Activated T-cell treated with anti-CD3 and anti-CD28 coated beads for 1 hour (primary cell): ENCODE measurements around the gene MAGI2.

Experiments used
- DNase-seq: peaks from one replicate; pipeline ENCODE4 v3.0.0-alpha.2; 2020; ENCODE audit warnings: low read depth

MAGI2 gene

DNA sequence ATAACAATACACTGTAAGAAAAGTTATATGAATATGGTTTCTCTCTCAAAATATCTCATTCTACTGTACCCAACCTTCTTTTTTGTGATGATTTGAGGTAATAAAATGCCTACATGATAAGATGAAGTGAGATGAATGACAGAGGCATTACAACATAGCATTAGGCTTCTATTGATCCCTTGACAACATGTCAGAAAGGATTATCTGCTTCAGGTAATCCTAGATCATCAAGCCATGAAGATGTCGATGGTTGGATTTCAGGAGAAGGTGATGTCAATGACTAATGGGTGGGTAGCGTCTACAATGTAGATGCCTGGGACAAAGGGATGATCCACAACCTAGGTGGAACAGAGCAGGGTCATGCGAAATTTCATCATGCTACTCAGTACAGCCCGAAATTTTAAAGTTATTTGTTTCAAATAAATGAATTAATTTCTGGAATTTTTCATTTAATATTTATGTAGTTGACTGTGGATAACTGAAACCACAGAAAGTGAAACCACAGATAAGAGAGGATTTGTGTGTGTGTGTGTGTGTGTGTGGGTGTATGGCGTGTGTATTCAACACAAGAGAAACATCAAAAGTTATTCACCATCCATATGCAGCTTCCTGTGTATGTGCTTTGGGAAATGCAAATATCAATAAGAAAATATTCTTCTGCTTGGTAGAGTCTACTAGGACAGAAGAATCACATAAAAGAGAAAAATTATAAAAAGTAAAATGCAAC lies 77.0 kb downstream of the MAGI2 start:
- DNase-seq: no peak

DNA sequence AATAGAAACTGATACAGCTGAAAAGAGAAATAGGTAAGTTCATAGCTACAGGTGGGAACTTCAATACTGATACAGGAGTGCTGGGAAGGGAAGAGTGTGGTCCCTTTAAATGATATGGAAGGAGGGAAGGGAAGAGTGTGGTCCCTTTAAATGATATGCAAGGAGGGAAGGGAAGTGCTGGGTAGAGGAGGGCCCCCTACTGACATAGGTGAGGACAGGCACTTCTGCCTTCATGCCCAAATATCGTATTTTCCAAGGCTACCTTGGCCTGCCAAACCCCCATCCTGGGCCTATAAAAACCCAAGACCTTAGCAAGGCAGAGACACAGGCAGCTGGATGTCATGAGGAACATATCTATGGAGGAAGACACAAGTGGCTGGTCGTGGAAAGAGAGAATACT lies 92.3 kb downstream of the MAGI2 start:
- no peak for DNase-seq

DNA sequence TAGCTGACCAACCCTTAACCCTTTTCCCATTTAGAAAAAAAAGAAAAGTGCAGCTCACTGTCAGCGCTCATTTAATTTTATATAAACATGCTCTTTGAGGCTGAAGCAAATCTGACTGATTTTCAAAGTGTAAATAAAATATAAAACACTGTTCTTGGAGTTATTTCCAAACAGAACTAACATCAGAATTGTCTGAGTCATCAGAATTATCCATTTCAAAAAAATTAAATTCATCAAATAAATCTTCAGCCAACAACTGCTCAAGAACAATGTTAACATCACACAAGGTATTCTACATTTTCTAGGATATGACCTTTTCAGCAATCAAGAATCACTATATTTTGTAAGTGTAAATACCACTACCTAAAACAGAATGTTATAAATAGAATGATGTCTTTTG lies 93.6 kb downstream of the MAGI2 start:
- no peak for DNase-seq

DNA sequence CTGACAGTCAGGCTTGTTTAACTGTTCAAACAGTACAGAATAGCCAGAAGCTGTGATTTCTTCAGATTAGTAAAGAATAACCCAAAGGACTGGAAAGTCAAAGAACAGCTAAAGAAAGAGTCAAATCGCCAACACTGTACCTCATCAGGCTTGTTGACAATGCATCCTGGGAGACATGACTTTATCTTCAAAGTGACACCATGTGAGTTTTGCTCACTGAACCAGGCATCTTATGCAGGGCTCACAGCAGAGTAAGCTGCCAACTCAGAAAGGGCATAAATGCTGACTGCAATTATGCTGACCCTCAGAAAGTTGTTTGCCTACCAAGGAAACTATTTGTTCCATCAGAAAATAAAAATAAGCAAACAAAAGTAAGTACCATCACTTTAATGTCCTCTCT lies 96.4 kb downstream of the MAGI2 start:
- no peak for DNase-seq

GRCh38 chr7:79353720-79354468 lies 99.6 kb downstream of the MAGI2 start:
- no peak for DNase-seq

- DNase-seq: no peak
These were observed 101.1 kb downstream of the MAGI2 start for GRCh38 chr7:79352323-79352722.

DNA sequence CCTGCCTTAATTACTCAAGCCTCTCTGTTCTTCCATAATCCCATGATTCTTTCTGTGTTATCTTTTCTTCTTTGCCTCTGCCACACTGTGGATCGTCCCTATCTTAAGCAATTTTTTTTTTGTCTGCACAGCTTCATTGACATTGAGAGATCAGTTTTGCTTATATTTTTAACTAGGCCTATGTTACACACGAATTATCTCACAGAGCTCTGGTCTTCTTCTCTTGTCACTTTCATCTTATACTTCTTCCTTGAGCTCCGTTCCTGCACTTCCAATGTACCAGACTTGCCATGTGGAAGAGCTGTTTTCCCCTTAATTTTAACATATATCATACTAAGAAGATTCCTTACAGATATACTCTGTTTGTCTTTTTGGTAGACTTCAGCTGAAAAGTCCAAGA lies 106.1 kb downstream of the MAGI2 start:
- DNase-seq: no peak

GRCh38 chr7:79341902-79342301 lies 111.6 kb downstream of the MAGI2 start:
- DNase-seq: no peak

DNA sequence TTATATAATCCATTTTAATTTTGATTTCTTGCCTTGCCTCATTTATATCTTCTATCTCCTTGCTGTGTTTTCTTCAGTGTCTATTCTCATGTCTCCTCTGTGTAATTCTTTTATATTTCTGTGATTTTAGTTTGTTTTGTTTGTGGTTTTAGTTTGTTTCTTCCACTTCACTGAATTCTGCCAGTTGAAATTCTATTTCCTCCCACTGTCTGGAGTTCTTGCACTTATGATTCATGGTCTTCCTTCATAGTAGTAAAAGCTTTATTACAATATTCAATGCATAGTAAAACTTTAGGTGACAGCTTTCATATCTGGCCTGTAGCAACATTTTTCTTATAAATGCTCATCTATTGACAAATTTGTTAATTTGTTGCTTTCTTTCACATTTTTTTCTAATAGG lies 113.3 kb downstream of the MAGI2 start:
- no peak for DNase-seq

GRCh38 chr7:79339208-79339925 lies 114.1 kb downstream of the MAGI2 start:
- DNase-seq: no peak

GRCh38 chr7:79337717-79338116 lies 115.8 kb downstream of the MAGI2 start:
- no peak for DNase-seq

GRCh38 chr7:79334841-79335240 lies 118.6 kb downstream of the MAGI2 start:
- DNase-seq: no peak

DNA sequence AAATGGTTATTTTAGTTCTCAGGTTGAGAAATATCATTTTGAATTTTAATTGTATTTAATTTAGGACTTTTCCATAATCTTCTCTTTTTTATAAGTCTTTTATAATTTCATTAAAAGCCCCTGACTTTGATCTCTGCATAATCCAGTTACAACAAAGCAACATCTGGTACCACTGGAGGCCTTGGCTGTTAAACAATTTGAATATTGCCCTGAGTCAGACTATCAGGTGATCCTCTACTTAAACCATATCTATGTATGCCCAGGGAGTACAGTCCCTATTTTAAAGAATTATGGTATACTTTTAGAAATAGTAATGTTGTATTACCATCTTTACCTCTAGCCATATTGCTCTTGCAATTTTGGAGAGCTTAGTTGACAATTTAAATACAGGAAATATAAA lies 119.1 kb downstream of the MAGI2 start:
- DNase-seq: no peak

DNA sequence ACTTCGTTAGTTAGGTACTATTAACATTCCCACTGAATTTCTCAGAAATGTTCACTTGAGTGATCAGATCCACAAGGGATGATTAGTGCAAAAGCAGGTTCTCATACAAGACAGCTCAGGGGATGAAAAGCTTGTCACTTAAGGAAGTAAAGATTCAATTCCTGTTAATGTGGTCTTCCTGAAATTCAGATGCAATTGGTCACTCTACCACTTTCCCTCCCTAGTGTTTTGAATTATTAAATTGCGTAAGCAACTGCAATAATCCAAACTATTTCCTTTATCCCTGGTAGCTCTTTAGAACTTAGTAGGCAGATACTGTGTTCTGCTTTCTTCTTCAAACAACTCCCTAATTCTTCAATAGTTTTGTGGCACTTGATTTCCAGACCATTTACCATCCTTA lies 121.4 kb downstream of the MAGI2 start:
- no peak for DNase-seq

DNA sequence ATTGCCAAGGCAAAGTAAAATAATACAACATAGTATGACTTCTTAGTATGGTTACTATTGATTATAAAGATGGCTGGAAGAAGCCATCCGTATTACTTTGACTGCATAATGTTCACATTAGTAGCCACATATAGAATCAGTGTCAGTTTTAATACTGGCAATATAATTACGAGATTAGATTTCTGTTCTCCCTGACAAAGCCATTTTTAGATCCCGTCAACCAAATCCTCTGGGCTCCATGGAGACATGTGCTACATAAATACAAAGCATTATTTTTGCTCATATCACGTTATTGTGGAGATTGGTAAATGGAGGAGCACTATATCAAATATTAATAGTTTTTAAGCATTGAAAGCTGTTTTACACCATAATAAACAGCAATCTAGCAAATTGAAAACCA lies 124.0 kb downstream of the MAGI2 start:
- DNase-seq: no peak

DNA sequence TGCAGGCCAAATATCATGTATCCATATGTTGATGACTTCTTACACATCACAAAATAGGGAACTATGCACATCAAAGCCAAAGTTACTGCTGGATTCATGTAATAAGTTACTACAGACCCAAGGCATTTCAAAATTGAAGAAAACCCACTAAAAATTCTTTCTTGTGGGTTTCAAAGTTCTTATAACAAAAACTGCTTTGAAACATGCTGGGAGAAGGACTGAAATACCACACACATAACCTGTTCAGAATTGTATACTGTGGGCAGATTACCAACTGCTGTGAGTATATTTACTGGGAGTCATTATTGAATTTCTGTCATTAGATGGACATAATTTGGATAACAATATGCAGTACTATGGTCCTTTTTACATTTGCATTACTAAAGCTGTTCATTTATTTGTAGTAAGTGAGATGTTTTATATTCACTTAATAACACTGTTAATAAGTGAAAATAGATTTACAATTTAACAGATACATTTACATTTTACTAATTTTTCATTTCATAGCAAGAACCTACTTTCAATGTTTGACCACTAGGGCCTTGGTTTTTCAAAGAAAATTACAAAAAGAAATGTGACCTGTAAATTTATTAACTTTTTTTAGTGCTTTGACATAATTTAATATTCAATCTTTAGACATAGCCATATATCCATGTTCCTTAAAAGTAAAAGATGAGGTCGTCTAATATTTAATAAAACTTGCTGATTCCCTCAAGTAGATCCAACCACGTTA lies 132.6 kb downstream of the MAGI2 start:
- no peak for DNase-seq

GRCh38 chr7:79319369-79319768 lies 134.1 kb downstream of the MAGI2 start:
- DNase-seq: no peak

GRCh38 chr7:79317728-79318127 lies 135.7 kb downstream of the MAGI2 start:
- no peak for DNase-seq

DNA sequence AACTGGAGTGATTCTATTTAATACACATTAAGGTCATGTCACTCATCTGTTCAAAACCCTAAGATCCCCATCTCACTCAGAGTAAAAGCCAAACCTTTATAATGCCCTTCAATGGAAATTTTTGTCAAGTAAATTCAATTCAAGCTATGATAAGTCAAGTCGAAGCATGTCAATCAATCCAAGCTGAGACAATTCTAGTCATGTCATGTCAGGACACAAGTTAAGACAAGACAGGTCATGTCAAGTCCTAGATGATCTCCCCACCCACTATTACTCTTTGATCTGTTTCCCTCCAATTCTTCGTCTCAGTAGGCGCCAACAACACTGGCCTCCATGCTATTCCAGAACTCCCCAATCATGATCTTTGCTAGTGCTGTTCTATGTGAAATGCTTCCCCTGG lies 141.4 kb downstream of the MAGI2 start:
- no peak for DNase-seq

DNA sequence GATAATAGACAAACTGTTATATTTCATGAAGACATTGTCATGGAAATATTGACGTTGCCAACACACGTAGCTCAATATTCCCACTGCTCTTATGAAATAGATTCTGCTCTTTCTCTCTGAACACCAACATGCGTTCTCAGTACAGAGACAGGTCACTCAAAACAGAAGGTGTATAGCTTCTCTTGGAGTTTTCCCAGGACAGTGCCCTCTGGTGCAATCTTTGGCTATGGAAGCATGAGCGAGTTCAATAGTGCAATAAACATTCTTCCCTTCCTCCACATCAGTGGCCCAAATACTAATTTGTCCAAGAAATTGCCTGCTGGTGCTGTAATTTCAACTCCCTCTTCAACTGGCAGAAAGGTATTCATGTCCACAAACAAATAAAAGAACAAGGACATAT lies 145.3 kb downstream of the MAGI2 start:
- no peak for DNase-seq

DNA sequence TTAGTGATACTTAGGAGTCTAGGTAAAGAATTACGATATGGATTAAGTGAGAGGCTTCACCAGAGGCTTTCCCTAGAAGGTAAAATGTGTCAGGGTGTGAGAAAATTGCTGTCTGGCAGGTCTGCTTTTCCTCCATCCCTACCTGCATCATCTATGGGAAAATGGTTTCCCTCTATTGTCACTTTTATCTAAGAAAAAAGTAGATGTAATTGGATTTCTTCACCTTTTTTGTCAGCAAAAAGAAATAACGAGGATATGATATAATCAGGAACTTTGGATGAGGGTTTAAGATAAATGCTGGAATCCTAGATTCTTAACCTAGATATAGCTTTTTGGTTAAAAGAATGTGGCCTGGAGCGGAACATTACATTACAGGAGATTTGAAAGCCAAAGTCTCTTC lies 146.1 kb downstream of the MAGI2 start:
- DNase-seq: no peak

GRCh38 chr7:79304711-79305110 lies 148.8 kb downstream of the MAGI2 start:
- no peak for DNase-seq

- no peak for DNase-seq
These were observed 151.2 kb downstream of the MAGI2 start for GRCh38 chr7:79302293-79302692.
